ENCODE data around the gene LY86. TPM values are rescaled to one million over a fixed set of nuclear protein-coding genes. Genes with fewer than 3 reads are reported as not detected.

LY86 gene
- total and polyA plus RNA-seq, 10 of the 15 experiments (the other 5 are each of a cell fraction or from before 2014, with no cell fraction given): 68.2 to 457 (median 128) TPM

DNA sequence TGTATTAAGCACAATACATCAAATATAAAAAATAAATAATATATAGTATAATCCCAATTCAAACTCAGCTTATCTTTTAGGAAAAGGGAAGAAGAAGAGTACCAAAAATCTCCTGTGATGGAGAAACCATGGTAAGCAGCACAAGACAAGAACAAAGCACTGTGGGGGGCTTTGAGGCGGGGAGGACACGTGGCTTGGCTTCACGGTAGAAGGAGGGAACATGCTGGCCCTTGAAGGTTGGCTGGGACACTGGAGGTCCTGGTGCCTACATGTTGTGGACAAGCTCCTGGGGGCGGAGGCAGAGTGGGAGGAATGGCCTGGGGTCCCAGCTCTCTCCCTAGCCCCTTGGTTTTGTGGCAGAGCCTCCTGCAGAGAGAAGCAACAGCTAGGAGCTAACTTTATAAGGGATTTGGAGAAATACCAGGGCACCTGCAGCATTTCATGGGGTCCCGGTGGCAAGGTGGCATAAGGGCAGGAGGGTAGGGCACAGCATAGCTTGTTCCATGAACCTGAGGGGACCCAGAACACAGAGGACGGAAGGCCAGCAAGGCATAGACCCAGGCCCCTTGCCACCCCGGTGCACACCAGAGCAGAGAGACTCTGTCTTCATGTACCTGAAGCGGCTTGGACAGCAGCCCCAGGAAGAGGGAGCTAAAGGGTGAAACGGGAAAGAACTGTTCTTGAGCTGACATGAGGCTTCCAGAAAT is 72.0 kb downstream of the LY86 start:
- POLR2A ChIA-PET: interaction anchor here (0.6 to 1.3 kb wide), 4 partner anchors 19 to 68 kb away, joined by 3 to 4 read pairs (median 3); no protein-coding TSS in a partner anchor
- H3K9ac ChIP-seq (ENCODE audit: control insufficient read depth, insufficient read depth, low read length): no peak overlapping the region
- BruUV-seq (replicated peaks): no TSS peak

More for the DNA sequence above, 72.0 kb downstream of the LY86 start:
- Histone ChIP-seq H3K9me3 (replicated peaks; ENCODE audit: control insufficient read depth, insufficient read depth, low read length) (peaks cover 2% of the 10 kb centered on the region; the same call in 2 of the 3 replicates), H3K4me2 (ENCODE audit: control insufficient read depth, insufficient read depth) (no peak overlapping the region), H3K79me2 (ENCODE audit: control insufficient read depth, insufficient read depth, low read length) (no peaks in the 10 kb centered on the region), H3K27ac (ENCODE audit: control insufficient read depth, insufficient read depth) (no peak overlapping the region), H3K4me1 (ENCODE audit: control insufficient read depth, insufficient read depth, low read length) (peaks cover 29% of the 10 kb centered on the region), H3K36me3 (ENCODE audit: control insufficient read depth in 2 of 2, insufficient read depth in 2 of 2, low read length in 1 of 2) (no peaks in the 10 kb centered on the region), H3K4me3 (no peak overlapping the region), H2AFZ (ENCODE audit: control insufficient read depth, low read depth, low read length) (no peak overlapping the region), H3K27me3 (replicated peaks in 1 of 2; ENCODE audit: control insufficient read depth in 2 of 2, insufficient read depth in 2 of 2, low read length in 1 of 2) (no peaks in the 10 kb centered on the region), H4K20me1 (ENCODE audit: control insufficient read depth, insufficient read depth) (no peaks in the 10 kb centered on the region)
- ChIA-PET CTCF (interaction anchor here (0.6 to 3.3 kb wide), 16 partner anchors 14 to 617 kb away, joined by 3 to 24 read pairs (median 3); no protein-coding TSS in a partner anchor), RAD21 (ENCODE audit: unreplicated experiment) (interaction anchor here (0.5 to 4.1 kb wide), 16 partner anchors 10 to 617 kb away, joined by 3 to 25 read pairs (median 3); partner anchors contain the start of gene LY86), SMC1A (ENCODE audit: uncharacterized antibody, unreplicated experiment) (interaction anchor here (0.7 to 4.3 kb wide), 28 partner anchors 15 to 265 kb away, joined by 3 to 40 read pairs (median 4); partner anchors contain the start of gene LY86)
- ATAC-seq: no peak
- TF ChIP-seq, protein P1, sequence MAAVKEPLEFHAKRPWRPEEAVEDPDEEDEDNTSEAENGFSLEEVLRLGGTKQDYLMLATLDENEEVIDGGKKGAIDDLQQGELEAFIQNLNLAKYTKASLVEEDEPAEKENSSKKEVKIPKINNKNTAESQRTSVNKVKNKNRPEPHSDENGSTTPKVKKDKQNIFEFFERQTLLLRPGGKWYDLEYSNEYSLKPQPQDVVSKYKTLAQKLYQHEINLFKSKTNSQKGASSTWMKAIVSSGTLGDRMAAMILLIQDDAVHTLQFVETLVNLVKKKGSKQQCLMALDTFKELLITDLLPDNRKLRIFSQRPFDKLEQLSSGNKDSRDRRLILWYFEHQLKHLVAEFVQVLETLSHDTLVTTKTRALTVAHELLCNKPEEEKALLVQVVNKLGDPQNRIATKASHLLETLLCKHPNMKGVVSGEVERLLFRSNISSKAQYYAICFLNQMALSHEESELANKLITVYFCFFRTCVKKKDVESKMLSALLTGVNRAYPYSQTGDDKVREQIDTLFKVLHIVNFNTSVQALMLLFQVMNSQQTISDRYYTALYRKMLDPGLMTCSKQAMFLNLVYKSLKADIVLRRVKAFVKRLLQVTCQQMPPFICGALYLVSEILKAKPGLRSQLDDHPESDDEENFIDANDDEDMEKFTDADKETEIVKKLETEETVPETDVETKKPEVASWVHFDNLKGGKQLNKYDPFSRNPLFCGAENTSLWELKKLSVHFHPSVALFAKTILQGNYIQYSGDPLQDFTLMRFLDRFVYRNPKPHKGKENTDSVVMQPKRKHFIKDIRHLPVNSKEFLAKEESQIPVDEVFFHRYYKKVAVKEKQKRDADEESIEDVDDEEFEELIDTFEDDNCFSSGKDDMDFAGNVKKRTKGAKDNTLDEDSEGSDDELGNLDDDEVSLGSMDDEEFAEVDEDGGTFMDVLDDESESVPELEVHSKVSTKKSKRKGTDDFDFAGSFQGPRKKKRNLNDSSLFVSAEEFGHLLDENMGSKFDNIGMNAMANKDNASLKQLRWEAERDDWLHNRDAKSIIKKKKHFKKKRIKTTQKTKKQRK (IDR thresholded peaks at IDR 0.05; ENCODE audit: low read depth, low read length): no peak
- TF ChIP-seq, protein P2, sequence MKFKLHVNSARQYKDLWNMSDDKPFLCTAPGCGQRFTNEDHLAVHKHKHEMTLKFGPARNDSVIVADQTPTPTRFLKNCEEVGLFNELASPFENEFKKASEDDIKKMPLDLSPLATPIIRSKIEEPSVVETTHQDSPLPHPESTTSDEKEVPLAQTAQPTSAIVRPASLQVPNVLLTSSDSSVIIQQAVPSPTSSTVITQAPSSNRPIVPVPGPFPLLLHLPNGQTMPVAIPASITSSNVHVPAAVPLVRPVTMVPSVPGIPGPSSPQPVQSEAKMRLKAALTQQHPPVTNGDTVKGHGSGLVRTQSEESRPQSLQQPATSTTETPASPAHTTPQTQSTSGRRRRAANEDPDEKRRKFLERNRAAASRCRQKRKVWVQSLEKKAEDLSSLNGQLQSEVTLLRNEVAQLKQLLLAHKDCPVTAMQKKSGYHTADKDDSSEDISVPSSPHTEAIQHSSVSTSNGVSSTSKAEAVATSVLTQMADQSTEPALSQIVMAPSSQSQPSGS (IDR thresholded peaks at IDR 0.05; ENCODE audit: low read length): no peak
- TF ChIP-seq, protein P3, sequence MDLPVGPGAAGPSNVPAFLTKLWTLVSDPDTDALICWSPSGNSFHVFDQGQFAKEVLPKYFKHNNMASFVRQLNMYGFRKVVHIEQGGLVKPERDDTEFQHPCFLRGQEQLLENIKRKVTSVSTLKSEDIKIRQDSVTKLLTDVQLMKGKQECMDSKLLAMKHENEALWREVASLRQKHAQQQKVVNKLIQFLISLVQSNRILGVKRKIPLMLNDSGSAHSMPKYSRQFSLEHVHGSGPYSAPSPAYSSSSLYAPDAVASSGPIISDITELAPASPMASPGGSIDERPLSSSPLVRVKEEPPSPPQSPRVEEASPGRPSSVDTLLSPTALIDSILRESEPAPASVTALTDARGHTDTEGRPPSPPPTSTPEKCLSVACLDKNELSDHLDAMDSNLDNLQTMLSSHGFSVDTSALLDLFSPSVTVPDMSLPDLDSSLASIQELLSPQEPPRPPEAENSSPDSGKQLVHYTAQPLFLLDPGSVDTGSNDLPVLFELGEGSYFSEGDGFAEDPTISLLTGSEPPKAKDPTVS (IDR thresholded peaks at IDR 0.05; ENCODE audit: low read depth, low read length): no peak
- TF ChIP-seq FOS (IDR thresholded peaks at IDR 0.05; ENCODE audit: borderline replicate concordance, extremely low read depth, insufficient read length): no peak
- TF ChIP-seq CBFB (IDR thresholded peaks at IDR 0.05; ENCODE audit: low read depth): no peak
- TF ChIP-seq NR2C1 (IDR thresholded peaks at IDR 0.05): no peak
- TF ChIP-seq MYC (IDR thresholded peaks at IDR 0.05; ENCODE audit: insufficient read depth, insufficient read length, insufficient replicate concordance, low read length, severe bottlenecking): no peak
- TF ChIP-seq, protein P4, sequence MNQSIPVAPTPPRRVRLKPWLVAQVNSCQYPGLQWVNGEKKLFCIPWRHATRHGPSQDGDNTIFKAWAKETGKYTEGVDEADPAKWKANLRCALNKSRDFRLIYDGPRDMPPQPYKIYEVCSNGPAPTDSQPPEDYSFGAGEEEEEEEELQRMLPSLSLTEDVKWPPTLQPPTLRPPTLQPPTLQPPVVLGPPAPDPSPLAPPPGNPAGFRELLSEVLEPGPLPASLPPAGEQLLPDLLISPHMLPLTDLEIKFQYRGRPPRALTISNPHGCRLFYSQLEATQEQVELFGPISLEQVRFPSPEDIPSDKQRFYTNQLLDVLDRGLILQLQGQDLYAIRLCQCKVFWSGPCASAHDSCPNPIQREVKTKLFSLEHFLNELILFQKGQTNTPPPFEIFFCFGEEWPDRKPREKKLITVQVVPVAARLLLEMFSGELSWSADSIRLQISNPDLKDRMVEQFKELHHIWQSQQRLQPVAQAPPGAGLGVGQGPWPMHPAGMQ (IDR thresholded peaks at IDR 0.05; ENCODE audit: borderline replicate concordance): no peak
- no peak for TF ChIP-seq NRF1 (conservative IDR thresholded peaks at IDR 0.05; ENCODE audit: low read depth, low read length)
- TF ChIP-seq RFX5 (IDR thresholded peaks at IDR 0.05; ENCODE audit: low read depth, low read length): no peak
- in situ Hi-C loops (cut with MboI) (no loop called here), intact Hi-C loops (cut with micrococcal nuclease; ENCODE audit: unreplicated experiment) (no loop called here)
- no peak for DNase-seq (ENCODE audit: low read depth, low spot score)
- WGBS (ENCODE audit: insufficient coverage, insufficient replicate concordance, low lambda C conversion rate, missing lambda C conversion rate): 85% methylated on average over 9 of the region's 9 CpGs
- FAIRE-seq: no peak

Data from GM12878 (cell line).